ENCODE data around the gene ITPR1.

ITPR1 gene

GRCh38 chr3:4768021-4768420, 274.9 kb downstream of the ITPR1 start:
- in situ Hi-C loops (cut with MboI; ENCODE audit: low sequenced_read_pairs): no loop called here

GRCh38 chr3:4768521-4768920, 275.4 kb downstream of the ITPR1 start:
- in situ Hi-C loops (cut with MboI; ENCODE audit: low sequenced_read_pairs): no loop called here

DNA sequence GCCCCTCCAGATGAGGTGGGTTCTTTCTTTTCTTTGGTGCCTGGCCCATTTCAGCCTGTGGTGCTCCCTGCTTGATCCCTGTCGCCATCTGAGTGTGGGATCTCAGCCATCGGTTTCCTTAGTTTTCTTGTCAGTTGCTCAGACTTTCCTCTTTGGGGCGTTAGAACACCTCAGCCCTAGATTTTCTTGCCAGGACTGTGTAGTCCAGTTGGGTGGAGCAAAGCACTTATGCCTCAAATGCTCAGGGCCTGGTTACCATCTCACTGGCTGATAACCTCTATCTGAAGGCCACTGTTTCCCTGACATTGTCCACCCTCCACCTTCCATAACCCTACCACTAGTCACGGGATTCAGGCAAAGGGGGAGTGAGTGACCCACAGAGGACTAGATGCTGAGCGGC, 277.4 kb downstream of the ITPR1 start:
- in situ Hi-C loops (cut with MboI; ENCODE audit: low sequenced_read_pairs): no loop called here

DNA sequence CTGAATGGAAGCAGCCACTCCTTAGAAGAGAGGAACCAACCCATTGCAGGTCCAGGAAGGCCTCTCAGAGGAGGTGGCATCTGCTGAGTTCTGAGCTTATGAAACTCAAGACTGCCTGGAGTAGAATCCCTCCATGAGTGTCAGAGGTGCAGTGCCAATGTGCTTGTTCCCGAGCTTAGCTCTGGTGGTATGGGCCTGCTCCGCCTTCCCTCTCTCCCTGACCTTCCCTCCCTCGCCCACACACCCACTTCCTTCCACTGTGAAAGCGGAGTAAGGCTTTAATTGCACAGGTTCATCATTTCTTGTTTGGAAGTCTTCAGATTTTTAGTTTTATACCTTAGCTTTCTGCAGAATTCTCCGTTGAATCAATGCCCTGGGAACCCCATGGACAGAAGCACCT, 278.1 kb downstream of the ITPR1 start:
- in situ Hi-C loops (cut with MboI; ENCODE audit: low sequenced_read_pairs): no loop called here

GRCh38 chr3:4772171-4772804, 279.1 kb downstream of the ITPR1 start:
- in situ Hi-C loops (cut with MboI; ENCODE audit: low sequenced_read_pairs): no loop called here

DNA sequence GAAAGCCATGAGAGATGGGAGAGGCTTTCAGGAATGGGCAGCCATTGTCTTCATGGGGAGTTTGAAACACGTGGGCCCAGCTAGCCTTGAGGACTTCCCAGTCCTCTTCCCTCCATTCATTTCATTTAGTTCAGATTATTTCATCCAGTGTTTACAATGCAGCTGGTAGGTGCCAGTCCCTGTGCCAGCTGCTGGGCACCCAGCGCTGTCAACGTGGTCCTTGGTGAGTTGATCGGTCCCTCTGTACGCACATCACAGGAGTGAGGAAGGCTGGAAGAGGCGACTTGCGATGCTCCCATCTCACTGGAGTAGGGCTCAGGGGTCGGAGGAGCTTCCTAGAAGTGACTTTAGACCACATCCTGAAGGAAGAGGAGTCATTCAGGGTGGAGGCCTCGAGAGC, 279.7 kb downstream of the ITPR1 start:
- in situ Hi-C loops (cut with MboI; ENCODE audit: low sequenced_read_pairs): no loop called here

DNA sequence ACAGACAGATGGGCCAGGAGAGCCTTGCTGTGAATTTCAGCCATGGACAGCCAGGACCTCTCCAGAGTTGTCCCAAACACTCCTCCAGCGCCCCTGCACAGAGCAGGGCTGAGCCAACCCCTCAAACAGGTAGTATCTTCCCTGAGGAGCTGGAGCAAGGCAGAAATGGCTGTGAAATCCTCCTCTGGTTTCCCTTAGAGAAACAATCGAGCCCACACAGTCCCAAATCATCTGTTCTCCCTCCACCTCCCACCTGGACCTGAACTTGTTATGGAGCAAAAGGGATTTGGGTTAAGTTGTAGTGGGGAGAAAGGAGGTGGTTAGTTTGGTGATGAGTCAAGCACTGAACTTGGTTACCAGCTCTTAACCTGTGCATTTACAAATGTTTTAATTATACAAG, 280.4 kb downstream of the ITPR1 start:
- in situ Hi-C loops (cut with MboI; ENCODE audit: low sequenced_read_pairs): no loop called here

- in situ Hi-C loops (cut with MboI; ENCODE audit: low sequenced_read_pairs): no loop called here
Measured at GRCh38 chr3:4774531-4774930, 281.4 kb downstream of the ITPR1 start.

DNA sequence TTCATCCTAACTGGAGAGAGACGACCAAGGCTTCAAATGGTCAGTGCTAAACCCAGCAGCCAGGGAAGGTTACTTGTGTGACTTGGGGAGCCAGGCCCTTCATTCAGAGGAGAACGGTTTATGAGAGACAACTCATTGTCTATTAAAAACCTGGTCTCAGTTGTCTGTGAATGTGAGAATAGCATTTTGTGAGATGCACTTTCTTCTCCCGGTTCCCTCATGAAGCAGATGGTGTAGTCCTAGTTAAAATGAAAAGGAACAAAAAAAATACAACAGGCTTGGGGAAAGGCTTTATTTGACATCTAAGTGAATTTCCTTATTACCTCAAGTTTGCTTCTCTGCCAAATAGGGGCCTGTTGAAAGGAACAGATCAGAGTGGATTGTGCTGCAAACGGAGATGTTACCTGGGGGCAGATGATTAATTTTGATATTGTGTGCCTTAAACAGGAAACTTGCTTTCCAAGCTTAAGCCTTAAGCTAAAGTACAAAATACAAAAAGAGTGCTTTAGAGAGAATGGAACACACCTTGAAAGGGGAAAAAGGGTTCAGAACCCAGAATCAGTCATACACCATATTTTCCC, 283.3 kb downstream of the ITPR1 start:
- in situ Hi-C loops (cut with MboI; ENCODE audit: low sequenced_read_pairs): no loop called here

DNA sequence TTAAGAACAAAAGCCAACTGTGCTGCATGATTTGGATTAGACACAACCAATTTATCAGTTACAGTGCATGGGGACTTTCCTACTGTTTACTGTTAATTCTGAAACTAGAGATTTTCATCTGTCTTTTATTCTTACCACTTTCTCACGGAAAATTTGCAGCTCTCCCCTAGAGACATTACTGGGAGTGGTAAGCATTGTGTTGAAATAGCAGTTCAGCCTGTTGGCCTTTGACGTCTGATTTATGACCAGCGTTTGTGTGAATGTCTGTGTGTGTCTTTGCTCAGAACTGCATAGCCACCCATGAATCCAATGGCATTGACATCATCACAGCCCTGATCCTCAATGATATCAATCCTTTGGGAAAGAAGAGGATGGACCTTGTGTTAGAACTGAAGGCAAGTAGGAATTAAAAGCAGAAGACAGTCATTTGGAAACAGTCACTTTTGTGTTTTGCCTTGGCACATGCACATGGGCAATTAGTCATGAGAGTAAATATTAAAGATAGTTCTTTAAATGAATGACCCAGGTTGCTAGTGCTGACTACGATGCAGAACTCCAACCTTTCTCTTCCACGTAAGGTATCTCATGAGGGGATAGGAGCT, 283.9 kb downstream of the ITPR1 start:
- in situ Hi-C loops (cut with MboI; ENCODE audit: low sequenced_read_pairs): no loop called here

DNA sequence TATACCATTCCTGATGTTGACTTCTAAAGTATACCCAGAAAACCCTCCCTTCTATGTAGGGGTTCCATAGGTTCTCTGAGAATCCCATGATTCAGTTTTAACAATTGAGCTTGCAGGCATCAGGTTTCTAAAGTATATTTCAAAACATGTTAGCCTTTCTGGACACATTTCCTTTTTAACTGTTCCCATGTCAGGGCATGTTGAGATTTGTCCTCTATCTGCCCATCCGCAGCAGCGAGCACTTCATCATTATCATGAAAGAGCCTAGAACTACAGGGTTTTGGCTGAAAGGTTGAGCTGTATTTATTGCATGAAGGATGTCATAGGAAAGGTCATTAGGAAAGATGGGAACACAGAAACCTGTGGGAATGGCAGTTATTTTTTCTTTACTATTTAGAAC, 285.0 kb downstream of the ITPR1 start:
- in situ Hi-C loops (cut with MboI; ENCODE audit: low sequenced_read_pairs): no loop called here

DNA sequence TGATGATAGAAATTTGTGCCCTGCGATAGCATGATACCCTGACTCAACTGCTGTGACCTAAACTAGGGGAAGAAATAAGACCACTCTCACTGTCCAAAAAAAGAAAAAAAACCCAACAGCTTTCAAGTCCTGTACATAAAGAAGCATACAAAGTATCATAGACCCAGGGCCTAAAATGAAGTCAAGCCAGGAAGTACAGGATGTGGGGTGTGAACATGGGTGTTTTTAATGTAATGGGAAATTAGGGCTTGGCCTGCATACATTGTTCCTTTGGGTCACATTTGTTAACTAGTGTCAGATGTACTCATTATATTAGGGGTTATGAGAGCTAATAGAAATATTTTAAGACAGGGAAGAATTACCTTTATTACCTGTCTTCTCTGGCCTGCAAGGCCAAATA, 285.6 kb downstream of the ITPR1 start:
- in situ Hi-C loops (cut with MboI; ENCODE audit: low sequenced_read_pairs): no loop called here

GRCh38 chr3:4780545-4780957, 287.4 kb downstream of the ITPR1 start:
- in situ Hi-C loops (cut with MboI; ENCODE audit: low sequenced_read_pairs): no loop called here

DNA sequence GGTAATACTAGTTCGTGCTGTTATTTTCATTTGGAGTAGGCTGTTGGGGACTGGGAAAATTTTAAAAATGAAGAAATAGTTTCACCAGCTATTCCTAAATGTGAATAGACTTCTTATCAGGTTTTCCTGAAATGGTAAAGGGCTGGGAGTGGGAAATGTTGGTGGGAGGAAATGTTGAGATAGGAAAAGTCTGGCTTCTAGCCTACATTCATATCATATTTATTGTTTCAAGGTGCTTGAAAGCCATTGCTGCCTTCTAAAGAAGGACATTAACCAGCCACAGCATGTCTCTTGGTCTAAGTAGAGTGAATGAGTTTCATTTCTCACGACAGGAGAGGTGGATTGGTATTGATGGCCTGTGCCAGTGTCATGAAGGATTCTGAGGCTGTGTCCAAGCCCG, 288.9 kb downstream of the ITPR1 start:
- in situ Hi-C loops (cut with MboI; ENCODE audit: low sequenced_read_pairs): no loop called here

DNA sequence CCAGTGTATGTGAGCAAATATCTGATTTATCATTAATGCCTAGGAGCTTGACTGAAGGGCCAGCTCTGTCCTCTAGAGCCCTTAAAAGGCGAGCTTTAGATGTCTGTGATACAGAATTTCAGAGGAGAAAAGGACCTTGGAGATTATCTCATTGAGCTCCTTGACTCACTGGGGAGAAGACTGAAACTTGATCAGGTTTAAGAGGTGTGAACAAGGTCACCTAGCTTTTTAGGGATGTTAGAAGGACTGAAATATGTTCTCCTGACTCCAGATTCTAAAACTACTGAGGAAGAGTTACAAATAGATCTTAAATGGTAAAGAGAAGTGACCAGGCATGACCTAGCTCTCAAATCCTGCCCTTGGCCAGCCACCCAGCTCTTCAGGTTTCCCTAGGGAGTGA, 292.4 kb downstream of the ITPR1 start:
- in situ Hi-C loops (cut with MboI; ENCODE audit: low sequenced_read_pairs): no loop called here

- in situ Hi-C loops (cut with MboI; ENCODE audit: low sequenced_read_pairs): no loop called here
Measured at GRCh38 chr3:4786431-4786830, 293.3 kb downstream of the ITPR1 start.

- in situ Hi-C loops (cut with MboI; ENCODE audit: low sequenced_read_pairs): no loop called here
Measured at GRCh38 chr3:4791358-4791757, 298.2 kb downstream of the ITPR1 start.

- in situ Hi-C loops (cut with MboI; ENCODE audit: low sequenced_read_pairs): no loop called here
Measured at GRCh38 chr3:4793311-4793710, 300.2 kb downstream of the ITPR1 start.

- in situ Hi-C loops (cut with MboI; ENCODE audit: low sequenced_read_pairs): no loop called here
Measured at GRCh38 chr3:4794331-4794730, 301.2 kb downstream of the ITPR1 start.

- in situ Hi-C loops (cut with MboI; ENCODE audit: low sequenced_read_pairs): no loop called here
Measured at GRCh38 chr3:4794798-4795197, 301.6 kb downstream of the ITPR1 start.

GRCh38 chr3:4795905-4796304, 302.8 kb downstream of the ITPR1 start:
- in situ Hi-C loops (cut with MboI; ENCODE audit: low sequenced_read_pairs): no loop called here

GRCh38 chr3:4797201-4797705, 304.1 kb downstream of the ITPR1 start:
- in situ Hi-C loops (cut with MboI; ENCODE audit: low sequenced_read_pairs): no loop called here

All from HL-60/S4 treated with retinoic acid at 250 ng/mL for 4 days and 3 days (cell line).